Ovary (tissue), 9 donors: ENCODE results near the gene C1QTNF1. TPM values are rescaled to one million over a fixed set of nuclear protein-coding genes. Genes with fewer than 3 reads are reported as not detected.

Experiments used
- DNase-seq, 5 donors: peaks; one replicate each; pipeline ENCODE4 v3.0.0-alpha.2; 2019 to 2020
- H3K27ac ChIP-seq, 2 donors: fragments of 200-600 bp; one replicate each; pipeline versions ENCODE4 v1.5.1 to v1.8.0; 2019 to 2022
- H3K27me3 ChIP-seq: fragments of 200-600 bp; one replicate; pipeline ENCODE4 v1.8.0; 2022
- H3K36me3 ChIP-seq: fragments of 200-600 bp; sonication (generic); one replicate; pipeline ENCODE4 v1.5.1; 2019
- H3K4me1 ChIP-seq: one replicate; pipeline ENCODE4 v1.8.1; 2013; ENCODE audit warnings: mild to moderate bottlenecking, moderate library complexity; ENCODE audit not compliant: insufficient read depth
- H3K4me3 ChIP-seq: fragments of 200-600 bp; sonication (generic); one replicate; pipeline ENCODE4 v1.5.1; 2017
- H3K9me3 ChIP-seq, 2 donors: fragments of 200-600 bp in 1 of 2; sonication (generic) in 1 of 2; one replicate each; pipeline versions ENCODE4 v1.5.1 to v1.8.1; 2013 to 2019; ENCODE audit warnings: mild to moderate bottlenecking in 1 of 2, moderate library complexity in 1 of 2
- EP300 ChIP-seq: sonication (generic); formaldehyde crosslinking; IDR thresholded peaks from one replicate; pipeline ENCODE4 v1.6.1; 2017; ENCODE audit warnings: antibody characterized with exemption
- POLR2A ChIP-seq: fragments of 450-650 bp; IDR thresholded peaks from one replicate; pipeline ENCODE4 v1.6.1; 2017; ENCODE audit warnings: antibody characterized with exemption, mild to moderate bottlenecking, moderate library complexity
- WGBS, 3 donors: extraction: QIAGEN DNeasy Blood & Tissue Kit in 1 of 3; methylation state at CpG; one replicate each; pipeline versions ENCODE4 v1.1.5 to v1.1.7; 2013 to 2017; 5-methylcytosine and 5-hydroxymethylcytosine counted together
- intact Hi-C, 4 donors: fragments of 100-400 bp; cut with DNase I; formaldehyde crosslinking; loops; one replicate each; pipeline versions ENCODE4 v1.11.0 to v1.15.1; 2022 to 2023
- polyA plus RNA-seq, 2 donors: library from polyadenylated mRNA; stranded (reverse); fragments of 200-250 nt in 1 of 2; fragments of 350-450 nt in 1 of 2; fragmentation: Illumina TruSeq in 1 of 2; extraction: RNeasy Lipid Tissue Mini Kit (QIAGEN cat#74804) in 1 of 2; gene quantifications; one replicate each; pipeline ENCODE4 v1.2.3, GENCODE V29; 2013 to 2014
- total RNA-seq, 7 donors: library from RNA; depleted of rRNA in 2 of 7; stranded (reverse); fragments of >200 nt in 2 of 7; fragmentation: NEBNext Ultra II Directional in 3 of 7; extraction: Animal tissue kit (Norgen Biotek cat#: 25700) in 3 of 7; gene quantifications; one replicate each; pipeline versions ENCODE4 v1.1.0 to v1.2.4, GENCODE V29; 2016 to 2023
- TF ChIP-seq, protein P1 (sequence below), 3 donors: fragments of 450-650 bp in 2 of 3; fragments of 200-600 bp in 1 of 3; IDR thresholded peaks; one replicate each; pipeline versions ENCODE4 v1.5.1 to v1.8.0; 2016 to 2022; ENCODE audit warnings: antibody characterized with exemption in 3 of 3, mild to moderate bottlenecking in 1 of 3
- donor health status: DM: no; HTN: no; CAD: no; lungs with moderate emphysema.
- donor health status: DM: no; HTN: no; CAD: no.
- donor health status: Bipolar disorder and iron deficiency.
- donor health status: DM: yes; HTN: yes; CAD: no.
- donor health status: DM: no; HTN: no; CAD: no.
- donor health status: DM: yes; HTN: yes; CAD: no.

Gene C1QTNF1
- total and polyA plus RNA-seq, 9 donors = 17.9 to 85.9 (median 53.5) TPM

DNA sequence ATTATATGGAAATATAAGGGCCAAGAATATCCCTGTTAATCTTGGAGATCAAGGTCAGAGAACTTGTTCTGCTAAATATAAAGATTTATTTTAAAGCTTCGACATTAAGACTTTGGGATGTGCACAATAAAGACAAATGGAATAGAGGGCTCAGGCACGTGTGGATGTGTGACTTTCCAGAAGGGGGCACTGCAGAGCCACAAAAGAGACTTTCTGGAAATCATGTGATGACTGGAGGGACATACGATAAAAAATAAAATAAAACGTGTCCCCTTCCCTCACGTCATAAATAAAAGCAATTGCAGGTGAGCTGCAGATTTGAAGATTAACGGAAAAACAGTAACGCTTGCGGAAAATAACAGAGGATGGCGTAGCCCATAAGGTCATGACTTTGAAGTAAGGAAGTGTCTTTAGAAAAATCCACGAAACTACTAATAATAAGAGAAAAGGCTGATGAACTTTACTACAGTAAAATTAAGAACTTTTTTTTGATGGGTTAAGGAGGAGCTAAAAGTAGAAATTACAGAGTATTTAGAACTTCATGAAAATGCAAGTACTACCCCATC lies 41.2 kb downstream of the C1QTNF1 start:
- TF ChIP-seq POLR2A (no peak), EP300 (no peak)
- TF ChIP-seq, protein P1, sequence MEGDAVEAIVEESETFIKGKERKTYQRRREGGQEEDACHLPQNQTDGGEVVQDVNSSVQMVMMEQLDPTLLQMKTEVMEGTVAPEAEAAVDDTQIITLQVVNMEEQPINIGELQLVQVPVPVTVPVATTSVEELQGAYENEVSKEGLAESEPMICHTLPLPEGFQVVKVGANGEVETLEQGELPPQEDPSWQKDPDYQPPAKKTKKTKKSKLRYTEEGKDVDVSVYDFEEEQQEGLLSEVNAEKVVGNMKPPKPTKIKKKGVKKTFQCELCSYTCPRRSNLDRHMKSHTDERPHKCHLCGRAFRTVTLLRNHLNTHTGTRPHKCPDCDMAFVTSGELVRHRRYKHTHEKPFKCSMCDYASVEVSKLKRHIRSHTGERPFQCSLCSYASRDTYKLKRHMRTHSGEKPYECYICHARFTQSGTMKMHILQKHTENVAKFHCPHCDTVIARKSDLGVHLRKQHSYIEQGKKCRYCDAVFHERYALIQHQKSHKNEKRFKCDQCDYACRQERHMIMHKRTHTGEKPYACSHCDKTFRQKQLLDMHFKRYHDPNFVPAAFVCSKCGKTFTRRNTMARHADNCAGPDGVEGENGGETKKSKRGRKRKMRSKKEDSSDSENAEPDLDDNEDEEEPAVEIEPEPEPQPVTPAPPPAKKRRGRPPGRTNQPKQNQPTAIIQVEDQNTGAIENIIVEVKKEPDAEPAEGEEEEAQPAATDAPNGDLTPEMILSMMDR (IDR thresholded peaks at IDR 0.05) = no peak
- Histone ChIP-seq H3K36me3 (no peaks in the 10 kb centered on the region), H3K9me3 (no peaks in the 10 kb centered on the region), H3K27ac (no peak overlapping the region), H3K4me3 (no peak overlapping the region), H3K27me3 (no peaks in the 10 kb centered on the region), H3K4me1 (no peaks in the 10 kb centered on the region)
- 37 to 48% (median 43%) methylated on average over 10 of the region's 10 CpGs for WGBS, 3 donors
- intact Hi-C loops = no loop called here
- peak in 2 of 5 donors; percentile 29 to 44 for DNase-seq

DNA sequence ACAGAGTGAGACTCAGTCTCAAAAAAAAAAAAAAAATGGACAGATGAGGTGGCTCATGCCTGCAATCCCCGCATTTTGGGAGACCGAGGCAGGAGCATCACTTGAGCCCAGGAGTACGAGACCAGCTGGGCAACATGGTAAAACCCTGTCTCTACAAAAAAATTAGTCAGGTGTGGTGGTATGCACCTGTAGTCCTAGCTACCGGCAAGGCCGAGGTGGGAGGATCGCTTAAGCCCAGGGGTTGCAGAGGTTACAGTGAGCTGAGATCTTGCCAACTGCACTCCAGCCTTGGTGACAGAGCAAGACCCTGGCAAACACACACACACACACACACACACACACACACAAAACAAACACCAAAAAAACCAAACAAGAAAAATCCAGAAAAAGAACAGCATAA lies 43.0 kb downstream of the C1QTNF1 start:
- no peaks in the 10 kb centered on the region for H3K36me3 ChIP-seq
- no peaks in the 10 kb centered on the region for H3K9me3 ChIP-seq
- H3K4me3 ChIP-seq = no peak overlapping the region
- no peaks in the 10 kb centered on the region for H3K27me3 ChIP-seq
- TF ChIP-seq POLR2A (no peak), EP300 (no peak)
- TF ChIP-seq, protein P1 (IDR thresholded peaks at IDR 0.05) = no peak
- WGBS, 3 donors = 73 to 84% (median 79%) methylated on average over 6 of the region's 6 CpGs
- DNase-seq = peak in 1 of 5 donors; percentile 17
- H3K4me1 ChIP-seq = no peaks in the 10 kb centered on the region
- H3K27ac ChIP-seq = no peak overlapping the region
- intact Hi-C loops = no loop called here

DNA sequence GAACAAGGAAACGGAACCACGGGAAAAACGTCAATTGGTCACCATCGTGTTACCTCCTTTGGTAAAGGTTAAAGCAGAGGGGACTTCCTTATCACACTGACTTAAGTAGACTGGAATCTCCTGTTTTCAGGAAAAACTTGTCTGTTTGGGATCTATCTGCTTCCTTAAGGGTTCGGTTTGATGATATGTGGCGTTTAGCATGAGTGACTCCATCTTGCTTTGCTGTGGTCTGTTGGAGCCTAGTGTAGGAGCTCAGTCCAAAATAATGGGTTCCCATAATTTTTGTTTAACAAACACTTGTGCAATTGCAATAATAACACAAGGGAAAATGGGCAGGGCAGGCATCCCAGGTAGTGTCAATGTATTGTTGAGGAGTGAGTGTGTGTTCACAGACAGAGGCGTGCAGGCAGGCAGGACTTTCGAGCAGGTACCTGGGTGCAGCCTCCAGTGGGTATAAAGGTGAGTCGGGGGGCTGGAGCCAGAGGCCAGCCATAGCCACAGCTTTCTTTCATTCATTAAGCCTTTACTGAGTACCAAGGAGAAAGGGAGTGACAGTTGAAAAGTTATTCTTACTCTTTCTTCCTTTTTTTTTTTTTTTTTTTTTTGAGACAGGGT lies 46.4 kb downstream of the C1QTNF1 start:
- Histone ChIP-seq H3K27ac (no peak overlapping the region), H3K27me3 (no peaks in the 10 kb centered on the region), H3K4me3 (no peak overlapping the region), H3K36me3 (no peaks in the 10 kb centered on the region), H3K4me1 (peaks cover 2% of the 10 kb centered on the region), H3K9me3 (no peaks in the 10 kb centered on the region)
- 88 to 90% (median 89%) methylated on average over 9 of the region's 9 CpGs for WGBS, 3 donors
- DNase-seq = no peak
- TF ChIP-seq, protein P1 (IDR thresholded peaks at IDR 0.05) = no peak
- TF ChIP-seq POLR2A (no peak), EP300 (no peak)
- intact Hi-C loops = no loop called here

DNA sequence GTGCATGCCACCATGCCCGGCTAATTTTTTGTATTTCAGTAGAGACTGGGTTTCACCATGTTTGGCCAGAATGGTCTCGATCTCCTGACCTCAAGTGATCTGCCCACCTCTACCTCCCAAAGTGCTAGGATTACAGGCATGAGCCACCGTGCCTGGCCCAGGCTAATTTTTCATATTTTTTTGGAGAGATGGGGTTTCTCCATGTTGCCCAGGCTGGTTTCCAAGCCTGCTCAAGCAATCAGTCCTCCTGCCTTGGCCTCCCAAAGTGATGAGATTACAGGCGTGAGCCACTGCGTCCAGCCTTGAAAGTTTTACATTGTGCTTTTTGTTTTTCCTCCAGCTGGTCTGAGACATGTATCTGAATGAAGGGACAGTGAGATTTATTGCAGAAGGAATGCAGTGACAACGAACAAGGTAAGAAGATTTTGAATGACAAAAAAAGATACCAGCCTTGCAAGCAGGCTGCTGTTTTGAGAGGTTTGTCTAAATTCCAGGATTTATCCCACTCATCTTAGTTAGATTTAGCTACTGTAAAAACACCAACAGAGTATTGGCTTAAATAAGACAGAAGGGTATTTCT lies 47.3 kb downstream of the C1QTNF1 start:
- Histone ChIP-seq H3K27ac (no peak overlapping the region), H3K4me3 (no peak overlapping the region), H3K36me3 (no peaks in the 10 kb centered on the region), H3K9me3 (no peaks in the 10 kb centered on the region), H3K27me3 (no peaks in the 10 kb centered on the region), H3K4me1 (peaks cover 2% of the 10 kb centered on the region)
- no peak for DNase-seq
- intact Hi-C loops = no loop called here
- WGBS, 3 donors = 75 to 78% (median 78%) methylated on average over 6 of the region's 6 CpGs
- TF ChIP-seq, protein P1 (IDR thresholded peaks at IDR 0.05) = no peak
- TF ChIP-seq EP300 = no peak
